ENCODE data around the gene MAB21L4.

MAB21L4 gene

DNA sequence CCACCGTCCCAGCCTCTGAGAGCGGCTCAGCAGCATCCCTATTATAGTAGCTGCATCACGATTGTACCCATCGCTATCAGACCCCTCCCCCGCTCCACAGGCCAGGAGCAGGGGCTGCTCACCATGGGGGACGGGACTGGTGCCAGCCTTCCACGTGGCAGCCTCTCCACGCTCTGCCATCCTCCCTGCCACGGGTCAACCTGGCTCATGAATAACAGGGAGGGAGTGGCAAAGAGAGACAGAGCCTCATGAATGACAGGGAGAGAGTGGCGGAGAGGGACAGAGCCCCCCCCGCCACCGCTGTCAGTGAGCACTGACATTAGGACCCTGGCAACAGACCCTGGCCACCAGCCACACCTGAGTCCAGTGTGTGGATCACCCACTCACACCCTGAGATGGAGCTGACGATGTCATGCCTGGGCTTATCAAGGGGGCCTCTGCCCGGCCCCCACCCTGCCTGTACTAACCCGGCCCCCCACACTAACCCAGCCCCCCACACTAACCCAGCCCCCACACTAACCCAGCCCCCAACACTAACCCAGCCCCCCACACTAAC is 27.1 kb upstream of the MAB21L4 start:
- no peak for DNase-seq

DNA sequence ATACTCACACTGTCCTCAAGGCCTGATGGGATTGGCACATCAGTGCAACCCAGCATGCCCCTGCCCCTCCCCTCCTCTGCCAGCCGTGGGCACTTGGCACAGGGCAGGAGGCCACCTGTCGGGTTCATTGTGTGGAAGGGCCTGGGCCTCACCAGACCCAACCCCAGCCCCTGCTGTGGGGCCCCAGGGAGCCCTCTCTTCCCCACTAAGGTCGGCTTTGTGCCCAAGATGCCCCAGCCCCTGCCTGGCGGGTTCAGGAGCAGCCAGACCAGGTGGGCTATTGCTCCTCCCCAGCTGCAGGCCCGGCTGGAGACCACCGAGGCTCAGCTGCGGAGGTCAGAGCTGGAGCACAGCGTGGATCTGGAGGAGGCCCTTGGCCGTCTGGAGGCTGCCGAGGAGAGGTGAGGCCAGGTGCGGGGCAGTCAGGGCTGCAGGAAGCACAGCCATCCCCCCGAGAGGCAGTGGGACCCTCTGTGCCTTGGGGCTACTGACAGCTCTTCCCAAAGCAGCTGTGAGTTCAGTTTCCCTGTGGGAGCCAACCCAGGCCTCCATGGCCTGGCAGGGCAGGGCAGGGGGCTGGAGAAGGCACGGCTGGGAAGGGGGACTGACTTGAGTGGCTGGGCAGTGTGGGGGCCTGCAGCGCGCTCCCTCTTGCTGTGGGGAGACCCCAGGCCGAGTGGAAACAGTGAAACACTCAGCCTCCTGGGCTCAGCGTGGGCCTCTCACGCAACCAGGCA is 26.5 kb upstream of the MAB21L4 start:
- DNase-seq: no peak

- DNase-seq: no peak
These were observed 26.0 kb upstream of the MAB21L4 start for GRCh38 chr2:240921995-240922244.

DNA sequence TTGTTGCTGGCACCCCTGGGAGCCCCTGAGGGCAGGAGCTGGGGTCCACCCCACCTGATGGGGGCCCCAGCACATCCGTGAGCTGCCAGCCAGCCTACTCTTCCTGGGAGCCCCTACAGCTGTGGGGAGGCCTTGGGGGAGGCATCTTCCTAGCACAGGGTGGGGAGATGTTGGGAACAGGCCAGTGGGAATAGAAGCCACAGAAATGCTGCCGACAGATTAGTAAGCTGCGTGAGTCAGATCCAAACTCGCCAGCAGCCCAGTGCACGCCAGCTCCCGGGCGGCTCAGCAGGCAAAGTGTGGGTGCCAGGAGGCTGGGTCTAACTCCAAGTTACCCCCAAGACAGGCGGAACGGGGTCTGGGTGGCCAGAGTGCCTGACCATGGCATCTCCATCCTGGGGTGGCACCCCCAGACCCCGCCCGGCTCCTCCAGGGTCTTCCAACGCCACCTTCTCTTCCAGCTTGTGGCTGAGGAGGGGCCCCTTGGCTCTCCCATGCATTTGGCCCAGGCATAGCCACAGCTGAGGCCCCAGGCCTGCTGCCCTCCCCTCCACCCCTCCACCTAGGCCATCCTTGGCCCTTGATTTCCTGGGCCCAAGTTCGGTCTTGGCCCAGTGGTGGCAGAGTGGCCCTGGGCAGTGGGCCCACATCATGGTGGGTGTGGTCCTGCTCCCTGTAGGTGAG is 25.5 kb upstream of the MAB21L4 start:
- DNase-seq: peak; percentile 97

GRCh38 chr2:240920783-240921231 is 24.9 kb upstream of the MAB21L4 start:
- no peak for DNase-seq

DNA sequence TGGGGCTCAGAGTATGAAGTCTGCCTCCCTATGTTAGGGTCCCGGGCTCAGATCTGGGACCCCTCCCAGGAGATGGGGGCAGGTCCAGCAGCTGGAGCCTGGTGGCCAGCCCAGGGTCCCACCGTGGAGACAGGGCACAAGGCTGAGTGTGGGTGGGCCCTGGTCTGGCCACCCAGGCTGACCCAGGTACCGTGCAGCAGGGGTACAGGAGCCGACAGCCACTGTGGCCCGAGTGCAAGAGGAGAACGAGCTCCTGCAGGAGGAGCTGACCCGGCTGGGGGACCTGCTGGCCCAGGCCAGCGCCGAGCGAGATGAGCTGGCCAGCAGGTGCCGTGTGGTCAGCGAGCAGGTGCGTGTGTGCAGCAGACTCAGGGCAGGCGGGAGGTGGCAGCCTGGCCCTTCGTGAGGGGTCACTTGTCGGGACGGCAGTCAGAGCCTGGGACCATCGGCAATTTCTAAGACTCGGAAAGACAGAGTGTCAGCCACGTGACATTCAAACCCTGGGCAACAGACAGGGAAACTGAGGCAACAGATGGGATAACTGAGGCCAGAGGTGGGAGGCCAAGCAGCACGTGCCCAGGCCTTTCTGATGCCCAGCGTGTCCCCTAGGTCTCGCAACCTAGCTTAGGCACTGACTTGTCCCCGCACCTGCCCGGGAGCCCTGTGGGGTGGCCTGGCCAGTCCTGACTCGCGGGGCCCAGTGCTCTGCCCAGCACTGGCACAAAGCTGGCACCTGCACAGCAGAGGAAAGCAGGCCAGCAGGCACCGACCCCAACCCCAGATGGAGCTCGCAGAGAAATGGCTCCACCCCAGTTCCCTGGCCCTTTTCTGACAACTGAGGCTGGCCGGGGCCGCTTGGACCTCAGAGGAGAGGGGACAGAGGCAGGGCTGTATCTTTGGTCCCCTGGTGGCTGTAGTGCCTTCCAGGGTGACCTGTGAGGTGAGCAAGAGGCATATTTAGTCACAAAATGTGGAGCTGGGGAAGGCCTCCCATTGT is 24.1 kb upstream of the MAB21L4 start:
- DNase-seq: no peak

DNA sequence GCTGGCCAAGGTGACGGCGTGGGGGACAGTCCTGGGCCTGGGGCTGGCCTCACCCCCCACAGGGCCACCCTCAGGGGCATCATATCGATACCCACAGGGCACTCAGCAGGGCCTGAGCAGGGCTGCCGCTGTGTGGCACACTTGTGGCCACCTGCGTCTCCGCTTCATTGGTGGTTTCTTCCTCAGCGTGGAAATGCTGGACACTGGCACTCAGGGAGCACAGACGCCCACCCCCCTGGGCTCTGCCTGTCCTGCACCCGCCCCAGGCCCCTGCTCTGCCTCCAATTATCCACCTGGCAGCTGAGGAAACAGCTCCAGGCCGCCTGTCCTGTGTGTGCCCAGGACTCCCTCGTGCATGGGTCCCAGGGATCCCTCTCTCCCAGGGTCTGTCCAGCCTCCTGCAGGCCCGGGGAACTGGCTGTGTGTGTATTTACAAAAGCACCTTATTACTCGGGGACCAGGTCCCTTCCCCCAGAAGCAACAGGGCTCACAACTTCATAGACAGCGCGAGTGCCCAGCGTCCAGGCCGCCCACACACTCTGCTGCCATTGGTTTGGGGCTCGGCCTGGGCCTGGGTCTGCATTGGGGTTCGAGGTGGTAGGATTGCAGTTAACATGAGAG is 23.3 kb upstream of the MAB21L4 start:
- no peak for DNase-seq

GRCh38 chr2:240918258-240919091 is 22.5 kb upstream of the MAB21L4 start:
- no peak for DNase-seq

DNA sequence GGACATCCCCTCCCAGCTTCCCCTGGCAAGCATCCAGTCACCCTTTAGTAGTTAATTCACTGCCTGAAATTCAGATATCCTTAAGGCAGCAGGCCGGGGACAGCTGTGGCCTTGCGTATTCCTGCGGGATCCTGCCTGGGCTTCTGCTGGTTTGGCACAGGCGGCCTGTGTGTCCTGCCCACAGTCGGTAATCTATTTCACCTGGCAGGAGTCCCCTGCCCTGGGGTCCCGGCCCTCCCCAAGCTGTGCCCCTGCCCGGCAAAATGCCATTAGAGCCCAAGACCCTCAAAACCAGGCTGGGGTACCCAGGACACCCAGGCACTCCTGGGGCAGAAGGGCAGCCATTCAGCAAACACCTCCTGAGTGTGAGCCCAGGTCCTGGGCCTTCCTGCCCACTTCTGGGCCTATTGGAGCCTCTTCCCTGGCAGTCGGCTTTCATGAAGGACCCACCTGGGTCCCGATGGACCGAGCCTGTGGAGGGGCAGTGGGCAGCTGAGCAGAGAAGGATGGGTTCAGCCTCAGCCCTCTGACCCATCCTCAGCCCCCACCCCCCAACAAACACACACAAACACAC is 21.8 kb upstream of the MAB21L4 start:
- DNase-seq: no peak

DNA sequence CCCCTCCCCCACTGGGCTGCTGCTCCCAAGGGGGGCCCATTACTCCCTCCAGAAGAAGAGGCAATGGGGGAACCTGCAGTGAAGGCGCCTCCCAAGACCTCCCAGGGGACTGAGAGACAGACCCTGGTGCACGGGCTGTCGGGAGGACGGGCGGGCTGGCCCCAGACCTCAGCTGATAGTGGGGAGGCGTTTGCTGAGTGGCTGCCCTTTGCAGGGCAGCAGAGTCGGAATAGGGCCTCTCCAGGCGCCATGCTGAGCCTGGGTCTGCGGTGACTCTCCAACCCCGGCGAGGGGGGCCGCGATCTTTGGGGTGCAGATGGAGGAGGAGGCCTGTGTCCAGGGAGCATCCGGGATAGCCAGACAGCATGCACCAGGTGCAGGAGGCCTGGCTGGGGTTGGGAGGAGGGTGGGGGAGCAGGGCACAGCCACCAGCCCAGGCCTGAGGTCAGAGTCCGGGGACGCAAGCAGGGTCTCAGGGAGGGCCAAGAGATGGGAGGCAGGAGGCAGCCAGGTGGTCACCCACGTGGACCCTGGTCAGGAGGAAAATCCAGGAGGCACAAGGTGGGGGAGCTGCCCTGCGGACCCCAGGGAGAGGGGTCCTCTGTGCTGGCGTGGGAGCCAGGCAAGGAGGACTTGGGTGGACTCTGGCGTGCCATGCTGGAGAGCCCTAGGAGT is 21.2 kb upstream of the MAB21L4 start:
- DNase-seq: no peak

DNA sequence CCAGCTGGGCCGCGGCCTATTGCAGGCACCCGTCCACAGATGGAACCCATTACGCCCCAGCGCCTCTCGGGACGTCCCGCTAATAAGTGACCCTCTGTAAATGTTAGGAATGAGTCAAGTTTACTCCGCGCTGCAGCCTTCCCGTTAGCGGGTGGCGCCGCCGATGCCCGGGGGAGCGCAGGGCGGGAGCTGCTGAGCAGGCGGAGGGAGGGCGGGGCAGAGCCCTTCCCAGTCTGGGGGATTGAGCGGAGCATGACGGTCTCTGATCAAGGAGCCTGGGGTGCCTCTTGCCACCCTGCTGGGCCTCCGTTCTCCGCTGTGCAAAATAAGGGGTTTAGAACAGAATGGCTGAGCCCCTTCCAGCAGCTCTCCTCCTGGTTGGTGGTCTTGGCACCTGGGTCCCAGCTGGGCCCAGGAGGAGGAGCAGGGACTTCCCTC is 20.6 kb upstream of the MAB21L4 start:
- peak; percentile 30 for DNase-seq

GRCh38 chr2:240915526-240916341 is 19.8 kb upstream of the MAB21L4 start:
- DNase-seq: no peak

- DNase-seq: no peak
These were observed 18.9 kb upstream of the MAB21L4 start for GRCh38 chr2:240914645-240915525.

GRCh38 chr2:240913810-240914644 is 18.1 kb upstream of the MAB21L4 start:
- DNase-seq: no peak

- no peak for DNase-seq
These were observed 17.2 kb upstream of the MAB21L4 start for GRCh38 chr2:240912878-240913809.

- DNase-seq: peak; percentile 85
These were observed 15.8 kb upstream of the MAB21L4 start for GRCh38 chr2:240911641-240912265.
